GM21576 (cell line): ENCODE measurements around the gene RABEPK.
"Not testable (repeated sequence)": the region's sequence is repeated elsewhere in the genome, so short reads cannot be mapped to it uniquely, and the experiment has no call there.

Experiments
- ATAC-seq: cut with Tn5 transposase; IDR thresholded peaks from one replicate; pipeline ENCODE4 v1.9.1; 2021; ENCODE audit warnings: mild to moderate bottlenecking, moderate library complexity; ENCODE audit not compliant: unreplicated experiment

Gene RABEPK

GRCh38 chr9:125243792-125244260 lies 43.5 kb downstream of the RABEPK start:
- ATAC-seq = no peak

DNA sequence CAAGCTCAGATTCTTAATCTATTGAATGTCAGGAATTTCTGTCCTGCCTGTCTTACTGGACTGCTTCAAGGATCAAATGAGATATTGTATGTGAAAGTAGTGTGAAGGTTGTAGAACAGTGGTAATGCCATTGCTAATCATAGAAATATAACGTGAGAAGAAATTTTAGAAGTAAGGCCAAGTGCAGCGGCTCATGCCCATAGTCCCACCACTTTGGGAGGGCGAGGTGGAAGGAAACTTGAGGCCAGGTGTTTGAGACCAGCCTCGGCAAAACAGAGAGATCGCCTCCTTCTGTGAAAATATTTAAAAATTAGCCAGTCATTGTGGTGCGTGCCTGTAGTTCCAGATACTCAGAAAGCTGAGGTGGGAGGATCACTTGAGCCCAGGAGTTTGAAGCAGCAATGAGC lies 45.9 kb downstream of the RABEPK start:
- no peak for ATAC-seq

DNA sequence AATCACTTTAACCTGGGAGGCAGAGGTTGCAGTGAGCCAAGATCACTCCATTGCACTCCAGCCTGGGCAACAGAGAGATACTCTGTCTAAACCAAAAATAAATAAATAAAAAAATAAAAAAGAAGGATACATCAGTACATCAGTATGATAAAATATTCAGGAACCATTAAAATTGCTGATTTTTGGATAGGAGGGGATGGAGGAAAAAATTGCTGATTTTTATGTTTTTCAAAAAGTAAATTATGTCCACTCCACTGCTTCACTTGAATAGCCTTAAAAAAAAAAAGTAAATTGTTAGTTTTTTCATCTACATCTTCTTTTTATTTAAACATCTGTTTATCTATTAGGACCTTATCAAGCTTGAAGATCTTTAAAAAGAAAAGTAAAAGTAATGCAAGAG lies 53.9 kb downstream of the RABEPK start:
- ATAC-seq = no peak

DNA sequence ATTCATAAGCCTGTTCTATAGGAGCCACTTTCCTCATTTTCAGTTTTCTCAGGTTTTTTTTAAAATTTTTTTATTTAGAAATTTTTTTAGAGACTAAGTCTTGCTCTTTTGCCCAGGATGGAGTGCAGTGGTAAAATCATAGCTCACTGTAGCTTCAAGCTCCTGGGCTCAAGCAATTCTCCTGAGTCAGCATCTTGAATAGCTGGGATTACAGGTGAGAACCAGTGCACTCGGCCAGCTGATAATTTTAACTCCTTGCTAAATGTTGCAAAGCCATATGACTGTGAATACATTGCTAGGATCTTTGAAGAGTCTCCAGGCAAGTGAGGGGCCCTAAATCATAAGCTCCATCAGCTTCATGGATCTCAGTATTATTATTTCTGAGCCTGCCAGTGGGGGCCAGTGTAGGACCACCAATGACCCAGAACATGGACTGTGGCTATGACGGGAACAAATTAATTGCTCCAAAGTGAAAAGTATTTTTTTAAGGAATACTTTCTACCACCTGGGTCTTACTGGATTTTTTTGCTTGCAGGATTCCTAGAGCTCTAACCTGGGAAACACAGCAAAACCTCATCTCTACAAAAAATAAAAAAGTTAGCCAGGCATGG lies 55.5 kb downstream of the RABEPK start:
- no peak for ATAC-seq

DNA sequence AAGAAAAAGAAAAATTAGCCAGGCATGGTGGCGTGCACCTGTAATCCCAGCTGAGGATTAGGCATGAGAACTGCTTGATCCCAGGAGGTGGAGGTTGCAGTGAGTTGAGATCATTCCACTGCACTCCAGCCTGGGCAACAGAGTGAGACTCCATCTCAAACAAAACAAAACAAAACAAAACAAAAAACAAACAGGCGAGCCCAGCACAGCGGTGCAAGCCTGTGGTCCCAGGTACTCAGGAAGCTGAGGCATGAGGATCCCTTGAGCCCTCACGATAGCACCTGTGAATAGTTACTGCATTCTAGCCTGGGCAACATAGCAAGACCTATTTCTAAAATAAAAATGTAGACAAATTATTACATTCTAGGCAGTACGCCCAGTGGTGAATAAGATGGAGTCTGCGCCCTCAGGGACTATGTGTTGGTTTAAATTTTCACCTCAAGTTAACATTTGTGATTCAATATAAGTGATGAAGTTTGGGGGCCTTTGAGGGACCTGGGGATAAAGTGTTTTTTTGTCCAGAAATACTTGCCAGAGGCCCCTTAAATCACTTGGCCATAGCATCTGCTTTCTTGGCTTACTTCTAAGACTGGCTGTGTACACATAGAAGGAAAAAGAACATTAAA lies 57.9 kb downstream of the RABEPK start:
- ATAC-seq = no peak

DNA sequence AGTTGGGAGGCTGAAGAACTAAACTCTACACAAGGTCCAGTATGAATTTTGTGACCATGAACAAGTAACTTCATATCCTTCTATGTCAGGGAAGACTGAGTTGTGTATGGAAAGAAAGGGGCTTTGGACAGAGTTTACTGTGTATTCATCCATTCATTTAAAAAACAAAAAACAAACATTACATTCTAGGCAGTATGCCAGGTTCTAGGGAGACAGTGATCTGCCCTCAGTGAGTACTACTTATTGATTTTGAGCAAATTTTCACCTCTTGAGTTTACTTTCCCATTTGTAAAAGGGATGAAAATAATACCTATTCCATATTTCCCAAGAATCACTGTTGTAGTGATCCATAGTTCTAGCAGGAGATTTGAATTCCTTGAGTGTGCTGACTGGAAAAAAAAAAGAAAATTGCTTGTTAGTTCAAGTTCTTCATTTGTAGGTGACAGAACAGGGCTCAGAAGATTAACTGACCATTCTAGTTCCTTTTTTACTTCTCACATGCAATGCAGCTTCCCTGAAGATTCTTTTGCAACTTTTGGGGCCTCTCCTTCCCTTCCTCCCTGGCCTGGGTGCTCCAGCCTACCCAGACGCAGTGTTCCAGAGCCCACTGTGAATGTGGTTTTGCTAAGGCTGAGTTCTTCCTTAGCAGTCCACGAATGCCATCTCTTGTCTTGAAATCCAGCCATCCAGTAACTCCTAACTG lies 58.6 kb downstream of the RABEPK start:
- no peak for ATAC-seq

DNA sequence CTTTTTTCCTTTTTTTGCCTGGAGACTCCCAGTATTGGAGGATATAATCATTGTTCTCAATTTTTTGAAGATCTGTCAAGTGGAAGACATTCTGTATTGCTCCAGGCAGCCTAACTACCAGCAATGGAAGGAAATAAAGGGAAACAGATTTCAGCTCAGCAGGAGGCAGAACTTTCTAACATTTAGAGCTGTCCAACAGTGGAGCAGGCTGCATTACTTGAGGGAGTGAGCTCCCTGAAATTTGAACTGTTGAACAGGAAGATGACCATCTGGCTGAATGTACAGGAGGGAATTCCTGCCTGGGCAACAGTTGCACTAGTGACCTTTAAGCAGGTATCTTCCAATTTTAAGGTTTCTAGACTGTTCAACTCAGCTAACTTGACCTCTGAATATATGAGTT lies 60.2 kb downstream of the RABEPK start:
- ATAC-seq = no peak

- peak; percentile 91 for ATAC-seq
Observed at GRCh38 chr9:125261501-125262293, 61.4 kb downstream of the RABEPK start, which contains the start of gene GAPVD1. GAPVD1 (plus strand) TSS chr9:125261826; CDS start chr9:125298922, 37,096 bp downstream.

- peak; percentile 5 for ATAC-seq
Observed at GRCh38 chr9:125262294-125262991, 62.1 kb downstream of the RABEPK start.

DNA sequence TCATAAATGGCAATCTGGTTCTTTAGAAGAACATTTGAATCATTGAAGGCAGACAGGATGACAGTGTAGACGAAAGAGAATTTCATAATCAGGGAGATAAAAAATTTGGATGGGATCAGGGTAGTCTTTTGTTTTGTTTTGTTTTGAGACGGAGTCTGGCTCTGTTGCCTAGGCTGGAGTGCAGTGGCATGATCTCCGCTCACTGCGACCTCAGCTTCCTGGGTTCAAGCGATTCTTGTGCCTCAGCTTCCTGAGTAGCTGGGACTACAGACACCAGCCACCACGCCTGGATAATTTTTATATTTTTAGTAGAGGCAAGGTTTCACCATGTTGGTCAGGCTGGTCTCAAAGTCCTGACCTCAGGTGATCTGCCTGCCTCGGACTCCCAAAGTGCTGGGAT lies 63.7 kb downstream of the RABEPK start:
- not testable (repeated sequence) for ATAC-seq

- ATAC-seq = no peak
Observed at GRCh38 chr9:125268394-125269013, 68.2 kb downstream of the RABEPK start.

DNA sequence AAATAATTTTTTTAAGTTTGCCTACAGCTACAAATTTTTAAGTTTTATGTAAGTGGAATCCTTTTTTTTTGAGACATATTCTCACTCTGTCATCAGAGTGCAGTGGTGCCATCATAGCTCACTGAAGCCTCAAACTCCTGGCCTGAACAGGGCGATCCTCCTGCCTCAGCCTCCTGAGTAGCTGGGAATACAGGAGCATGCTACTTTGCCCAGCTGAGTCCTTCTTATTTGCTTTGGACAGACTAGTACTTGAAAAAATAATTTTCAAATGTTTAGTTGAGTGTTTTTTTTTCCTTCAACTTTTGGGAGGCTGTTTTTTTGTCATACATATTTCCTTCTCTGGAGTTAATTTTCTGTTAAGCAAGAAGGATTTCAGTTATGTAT lies 68.7 kb downstream of the RABEPK start:
- ATAC-seq = no peak

GRCh38 chr9:125271081-125271480 lies 70.7 kb downstream of the RABEPK start:
- ATAC-seq = no peak

DNA sequence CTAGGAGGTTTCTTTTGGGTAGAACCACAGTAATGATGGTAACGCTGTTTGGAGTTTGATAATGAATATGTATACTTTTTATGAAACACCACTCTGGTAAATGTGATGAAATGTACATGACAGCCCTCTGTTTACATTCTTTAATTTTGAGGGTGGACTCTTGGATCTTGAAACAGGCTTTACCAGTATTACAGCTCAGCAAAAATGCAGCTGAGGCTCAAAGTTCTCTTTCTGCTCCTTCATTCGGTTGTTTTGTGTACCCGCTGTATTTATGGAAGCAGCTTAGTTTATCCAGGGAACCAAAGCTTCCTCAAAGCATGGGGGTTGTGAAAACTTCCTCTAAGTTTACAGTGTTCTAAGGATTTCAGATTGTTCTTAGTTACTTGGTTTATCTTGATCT lies 72.4 kb downstream of the RABEPK start:
- ATAC-seq = no peak

- ATAC-seq = no peak
Observed at GRCh38 chr9:125276771-125277170, 76.4 kb downstream of the RABEPK start.

- ATAC-seq = no peak
Observed at GRCh38 chr9:125277411-125277810, 77.1 kb downstream of the RABEPK start.

- no peak for ATAC-seq
Observed at GRCh38 chr9:125280945-125281344, 80.6 kb downstream of the RABEPK start.
